HG02642 (cell line): ENCODE measurements around the gene NOP58.
"Not testable (repeated sequence)": the region's sequence is repeated elsewhere in the genome, so short reads cannot be mapped to it uniquely, and the experiment has no call there.

ENCODE experiments used
- ATAC-seq: cut with Tn5 transposase; IDR thresholded peaks from one replicate; pipeline ENCODE4 v1.9.1; 2021; ENCODE audit warnings: mild to moderate bottlenecking; ENCODE audit not compliant: unreplicated experiment, poor library complexity

The NOP58 gene, protein sequence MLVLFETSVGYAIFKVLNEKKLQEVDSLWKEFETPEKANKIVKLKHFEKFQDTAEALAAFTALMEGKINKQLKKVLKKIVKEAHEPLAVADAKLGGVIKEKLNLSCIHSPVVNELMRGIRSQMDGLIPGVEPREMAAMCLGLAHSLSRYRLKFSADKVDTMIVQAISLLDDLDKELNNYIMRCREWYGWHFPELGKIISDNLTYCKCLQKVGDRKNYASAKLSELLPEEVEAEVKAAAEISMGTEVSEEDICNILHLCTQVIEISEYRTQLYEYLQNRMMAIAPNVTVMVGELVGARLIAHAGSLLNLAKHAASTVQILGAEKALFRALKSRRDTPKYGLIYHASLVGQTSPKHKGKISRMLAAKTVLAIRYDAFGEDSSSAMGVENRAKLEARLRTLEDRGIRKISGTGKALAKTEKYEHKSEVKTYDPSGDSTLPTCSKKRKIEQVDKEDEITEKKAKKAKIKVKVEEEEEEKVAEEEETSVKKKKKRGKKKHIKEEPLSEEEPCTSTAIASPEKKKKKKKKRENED

DNA sequence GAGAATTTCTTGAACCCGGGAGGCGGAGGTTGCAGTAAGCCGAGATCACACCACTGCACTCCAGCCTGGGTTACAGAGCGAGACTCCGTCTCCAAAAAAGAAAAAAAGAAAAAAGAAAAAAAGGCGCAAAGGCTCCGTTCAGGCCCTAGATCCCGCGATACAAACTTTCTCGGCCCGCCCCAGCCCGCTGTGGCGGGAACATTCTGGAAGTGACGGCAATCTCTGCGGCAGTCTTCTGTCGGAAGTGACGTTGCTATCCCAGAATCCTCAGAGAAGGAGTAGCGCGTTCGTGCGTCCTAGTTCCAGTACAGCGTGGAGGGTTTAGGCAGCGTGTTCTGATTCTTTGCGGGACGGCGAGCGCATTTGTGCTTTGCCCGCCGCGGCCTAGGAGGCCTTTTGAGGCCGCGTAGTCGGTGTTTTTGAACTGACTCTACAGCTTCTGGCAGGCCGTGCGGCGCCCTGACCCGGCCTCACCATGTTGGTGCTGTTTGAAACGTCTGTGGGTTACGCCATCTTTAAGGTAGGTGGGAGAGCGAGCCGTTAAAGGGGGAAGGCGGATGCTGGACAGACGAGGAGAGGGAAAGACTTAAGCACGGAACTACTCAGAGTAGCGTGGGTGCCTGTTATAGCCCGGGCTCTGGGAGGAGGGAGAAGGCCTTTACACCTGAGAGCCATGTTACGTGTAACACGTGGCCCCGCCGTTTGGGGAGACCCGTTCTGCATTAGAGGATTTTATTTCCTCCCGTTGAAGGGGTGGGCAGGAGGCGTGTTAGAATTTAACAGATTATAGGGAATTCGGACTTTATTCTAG, at the start of gene NOP58:
TSS of gene NOP58 (plus strand) at position 297 of the 811 bp plus-strand sequence. CDS start at position 476, 179 bp downstream.
- peak; percentile 93 for ATAC-seq

DNA sequence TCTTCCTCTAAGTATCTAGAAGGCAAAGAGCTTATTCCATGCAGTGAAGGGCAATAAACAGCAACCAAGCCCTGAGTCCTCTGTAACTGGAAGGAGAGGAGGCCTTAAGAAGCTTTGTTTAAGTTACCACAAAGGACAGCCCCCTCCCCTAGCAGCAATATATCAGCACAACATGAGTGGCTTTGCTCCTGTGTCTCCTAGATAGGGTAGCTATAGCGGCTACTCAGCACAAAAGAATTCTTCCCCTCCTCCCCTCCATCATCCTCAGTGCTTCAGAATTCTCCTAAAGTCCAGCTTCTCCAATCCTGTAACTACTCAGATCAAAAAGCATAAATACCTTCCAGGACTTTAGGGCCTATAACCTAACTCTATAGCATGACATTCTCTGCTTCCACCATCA, 43.7 kb upstream of the NOP58 start:
- ATAC-seq: no peak

DNA sequence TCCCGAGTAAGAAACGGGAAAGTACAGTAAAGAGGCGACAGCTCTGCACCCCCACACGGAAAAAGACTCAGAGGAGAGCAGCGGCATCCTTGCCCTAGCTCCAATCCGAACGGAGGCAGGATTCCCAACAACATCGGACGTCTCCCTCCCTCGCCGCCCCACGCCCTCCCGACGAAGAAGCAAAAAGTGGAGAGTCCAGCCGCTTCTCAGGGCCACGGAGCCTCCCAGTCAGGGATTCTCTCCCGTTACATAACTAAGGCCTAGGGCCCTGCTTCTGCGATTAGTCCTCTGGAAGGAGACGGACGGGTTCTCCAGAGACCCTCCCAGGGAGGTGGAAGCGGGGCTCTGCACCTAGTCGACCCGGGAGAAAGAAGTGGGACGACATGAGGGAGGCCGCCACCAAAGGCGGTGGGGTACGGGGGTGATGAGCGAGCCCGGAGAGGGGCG, 27.8 kb upstream of the NOP58 start:
- peak; percentile 42 for ATAC-seq

DNA sequence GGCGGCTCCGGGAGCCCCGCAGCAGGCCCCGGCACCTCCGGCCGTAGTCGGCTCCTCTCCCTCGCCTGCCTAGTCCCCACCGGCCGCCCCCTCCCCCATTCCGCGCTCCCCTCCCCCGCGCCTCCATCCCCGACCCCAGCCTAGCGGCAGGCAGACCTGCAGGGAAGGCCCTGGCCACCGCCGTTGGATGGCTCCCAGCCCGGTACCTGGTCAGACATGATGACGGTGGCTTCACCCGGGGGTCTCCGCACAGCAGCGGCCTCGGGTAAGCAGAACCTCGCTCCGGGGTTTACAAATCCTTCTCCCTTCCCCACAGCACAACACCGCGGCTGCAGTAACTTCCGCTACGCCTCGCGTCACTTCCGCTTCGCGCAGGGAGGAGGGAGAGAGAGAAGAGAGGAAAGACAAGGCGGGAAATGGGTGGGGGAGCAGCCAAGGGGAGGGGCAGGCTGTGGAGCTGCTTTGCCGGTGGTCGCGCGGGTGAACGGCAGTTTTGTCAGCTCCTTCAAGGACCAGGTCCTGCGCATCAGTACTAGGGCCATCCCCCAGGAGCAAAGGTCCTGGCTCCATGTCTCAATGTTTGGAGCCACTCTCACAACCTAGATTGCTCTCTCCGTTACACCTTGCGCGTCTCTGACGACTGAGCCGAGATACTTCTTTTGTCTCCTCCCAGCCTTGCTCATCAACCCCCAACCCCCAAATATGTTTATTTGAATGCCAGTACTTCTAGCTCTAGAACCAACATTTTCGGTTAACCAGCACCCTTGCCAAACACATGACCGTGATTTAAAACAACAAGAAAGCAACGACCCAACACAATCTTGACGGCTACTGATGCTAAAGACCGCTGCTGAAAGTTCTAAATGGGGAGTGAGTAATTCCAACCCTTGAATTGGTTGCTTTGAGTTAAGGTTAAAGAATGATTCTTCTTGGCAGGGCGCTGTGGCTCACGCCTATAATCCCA, 27.0 kb upstream of the NOP58 start, which contains the start of gene SUMO1:
TSS of gene SUMO1 (minus strand) at position 364 of the 964 bp plus-strand sequence. CDS start at position 218, 146 bp downstream.
- peak; percentile 98 for ATAC-seq

DNA sequence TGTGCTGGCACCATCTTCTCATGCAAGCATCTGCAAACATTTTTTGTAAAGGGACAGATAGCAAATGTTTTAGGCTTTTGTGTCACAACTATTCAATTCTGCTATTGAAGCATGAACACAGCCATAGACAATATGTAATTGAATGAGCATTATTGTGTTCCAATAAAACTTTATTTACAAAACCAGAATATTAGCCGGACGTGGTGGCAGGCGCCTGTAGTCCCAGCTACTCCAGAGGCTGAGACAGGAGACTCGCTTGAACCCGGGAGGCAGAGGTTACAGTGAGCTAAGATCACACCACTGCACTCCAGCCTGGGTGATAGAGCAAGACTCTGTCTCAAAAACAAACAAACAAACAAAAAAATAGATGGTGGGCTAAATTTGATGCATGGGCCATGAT, 17.9 kb upstream of the NOP58 start:
- ATAC-seq: not testable (repeated sequence)

DNA sequence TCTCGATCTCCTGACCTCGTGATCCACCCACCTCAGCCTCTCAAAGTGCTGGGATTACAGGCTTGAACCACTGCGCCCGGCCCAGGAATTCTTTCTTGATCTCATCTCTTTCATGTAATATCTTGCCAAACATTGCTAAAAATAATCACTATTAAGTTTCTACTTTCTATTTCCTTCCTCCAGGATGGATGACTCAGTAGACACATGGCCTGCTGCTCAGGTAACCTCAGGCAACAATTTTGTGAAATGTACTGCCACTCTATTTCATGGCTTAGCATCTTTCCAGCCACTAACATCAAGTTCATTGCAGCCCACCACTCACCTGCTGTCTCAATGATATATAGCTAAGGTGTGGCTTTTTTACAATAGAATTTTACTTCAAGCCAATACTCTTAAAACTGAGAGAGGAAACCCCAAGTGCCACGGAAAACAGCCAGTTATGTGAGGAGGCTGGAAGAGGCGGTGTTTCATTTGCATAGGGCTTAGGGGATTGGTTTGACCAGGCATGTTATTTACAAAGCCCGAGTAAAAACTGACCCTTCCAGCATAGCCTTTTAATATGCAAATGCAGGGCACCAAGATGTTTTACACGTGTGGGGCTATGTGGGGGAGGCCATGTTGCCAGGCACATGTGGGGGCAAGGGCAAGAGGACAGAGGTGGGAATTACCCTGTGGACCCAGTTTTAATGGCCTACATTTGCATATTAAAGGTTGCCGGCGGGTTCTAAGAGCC, 15.9 kb upstream of the NOP58 start:
- no peak for ATAC-seq

DNA sequence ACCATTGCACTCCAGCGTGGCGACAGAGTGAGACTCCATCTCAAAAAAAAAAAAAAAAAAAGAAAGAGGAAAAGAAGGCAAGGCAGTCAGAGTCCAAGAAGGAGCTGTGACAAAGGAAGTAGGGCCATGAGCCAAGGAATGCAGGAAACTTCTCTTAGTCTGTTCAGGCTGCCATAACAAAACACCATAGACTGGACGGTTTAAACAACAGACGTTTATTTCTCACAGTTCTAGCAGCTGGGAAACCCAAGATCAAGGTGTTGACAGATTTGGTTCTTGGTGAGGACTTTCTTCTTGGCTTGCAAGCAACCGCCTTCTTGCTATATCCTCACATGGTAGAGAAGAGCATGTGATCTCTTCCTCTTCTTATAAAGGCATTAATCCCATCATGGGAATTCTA, 14.1 kb upstream of the NOP58 start:
- ATAC-seq: no peak

DNA sequence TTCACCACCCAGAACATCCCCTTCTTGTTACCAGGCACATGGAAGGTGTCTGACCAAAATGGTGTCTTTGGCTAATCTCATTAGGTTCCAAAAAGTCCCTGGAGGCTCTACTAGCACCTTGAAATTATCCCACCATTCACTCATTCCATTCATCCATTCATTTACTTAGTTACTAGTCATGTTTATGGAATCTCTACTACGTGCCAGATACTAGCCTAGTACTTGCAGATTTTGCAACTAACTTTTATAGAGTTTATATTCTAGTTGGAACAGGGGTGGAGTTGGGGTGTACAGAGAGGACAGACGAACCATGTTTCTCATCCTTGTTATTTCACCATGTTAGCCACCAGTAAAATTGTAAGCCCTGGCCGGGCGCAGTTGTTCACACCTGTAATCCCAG, 4.0 kb upstream of the NOP58 start:
- ATAC-seq: no peak

DNA sequence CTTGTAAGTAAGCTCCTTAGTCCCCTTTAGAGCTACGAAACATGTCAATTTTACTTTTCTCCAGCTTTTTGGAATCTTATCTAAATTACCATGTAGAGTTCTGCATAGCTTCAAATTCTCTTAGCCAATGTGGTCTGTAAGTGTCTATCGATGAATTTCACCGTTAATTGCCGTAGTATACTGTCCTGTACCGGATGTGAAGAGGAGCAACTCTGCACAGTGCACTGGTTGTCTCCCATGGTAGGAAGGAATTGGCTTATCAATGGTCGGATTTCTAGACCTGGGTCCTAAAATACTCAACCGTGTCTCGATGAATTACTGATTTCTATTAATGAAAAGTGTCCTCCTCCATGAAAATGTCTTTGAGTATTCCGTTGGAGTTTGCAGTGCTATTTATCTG, 1.9 kb downstream of the NOP58 start:
- no peak for ATAC-seq

DNA sequence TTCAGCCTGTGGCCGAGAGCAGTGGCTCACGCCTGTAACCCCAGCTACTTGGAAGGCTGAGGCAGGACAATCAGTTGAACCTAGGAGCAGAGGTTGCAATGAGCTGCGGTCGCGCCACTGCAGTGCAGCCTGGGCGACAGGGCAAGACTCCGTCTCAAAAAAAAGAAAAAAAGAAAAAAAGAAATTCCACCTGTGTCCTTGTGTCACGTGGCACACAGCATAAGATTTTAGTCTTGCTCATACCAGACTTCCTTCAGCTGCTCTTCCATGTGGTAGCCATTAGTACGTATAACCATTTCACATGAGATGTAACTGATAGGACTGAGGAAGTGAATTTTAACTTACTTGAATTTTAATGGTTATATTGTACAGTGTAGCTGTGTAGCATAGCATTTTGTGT, 4.0 kb downstream of the NOP58 start:
- no peak for ATAC-seq

DNA sequence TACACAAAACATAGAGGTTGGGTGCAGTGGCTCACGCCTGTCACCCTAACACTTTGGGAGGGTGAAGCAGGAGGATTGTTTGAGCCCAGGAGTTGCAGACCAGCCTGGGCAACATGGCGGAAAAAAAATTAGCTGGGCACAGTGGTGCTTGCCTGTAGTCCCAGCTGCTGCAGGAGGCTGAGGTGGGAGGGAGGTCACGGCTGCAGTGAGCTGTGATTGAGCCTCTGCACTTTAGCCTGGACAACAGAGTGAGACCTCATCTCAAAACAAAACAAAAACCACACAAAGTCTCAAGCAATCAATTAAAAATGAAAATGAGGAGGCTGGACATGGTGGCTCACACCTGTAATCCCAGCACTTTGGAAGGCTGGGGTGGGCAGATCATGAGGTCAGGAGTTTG, 4.9 kb downstream of the NOP58 start:
- no peak for ATAC-seq

DNA sequence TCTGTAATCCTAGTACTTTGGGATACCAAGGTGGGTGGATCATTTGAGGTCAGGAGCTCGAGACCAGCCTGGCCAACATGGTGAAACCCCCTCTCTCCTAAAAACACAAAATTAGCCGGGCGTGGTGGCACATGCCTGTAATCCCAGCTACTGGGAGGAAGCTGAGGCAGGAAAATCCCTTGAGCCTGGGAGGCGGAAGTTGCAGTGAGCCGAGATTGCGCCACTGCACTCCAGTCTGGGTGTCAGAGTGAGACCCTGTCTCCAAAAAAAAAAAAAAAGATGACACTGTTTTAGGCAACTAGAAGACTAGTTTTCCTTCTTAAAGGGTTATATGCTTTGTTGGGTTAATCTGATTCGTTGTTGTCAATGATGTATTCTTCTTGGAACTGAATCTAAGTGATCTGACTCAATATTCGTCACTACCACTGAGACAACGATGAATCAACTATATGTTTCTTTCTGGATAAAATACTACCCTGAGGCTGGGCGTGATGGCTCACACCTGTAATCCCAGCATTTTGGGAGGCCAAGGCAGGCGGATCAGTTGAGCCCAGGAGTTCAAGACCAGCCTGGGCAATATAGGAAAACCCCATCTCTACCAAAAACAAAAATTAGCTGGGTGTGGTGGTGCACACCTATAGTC, 10.6 kb downstream of the NOP58 start:
- not testable (repeated sequence) for ATAC-seq

DNA sequence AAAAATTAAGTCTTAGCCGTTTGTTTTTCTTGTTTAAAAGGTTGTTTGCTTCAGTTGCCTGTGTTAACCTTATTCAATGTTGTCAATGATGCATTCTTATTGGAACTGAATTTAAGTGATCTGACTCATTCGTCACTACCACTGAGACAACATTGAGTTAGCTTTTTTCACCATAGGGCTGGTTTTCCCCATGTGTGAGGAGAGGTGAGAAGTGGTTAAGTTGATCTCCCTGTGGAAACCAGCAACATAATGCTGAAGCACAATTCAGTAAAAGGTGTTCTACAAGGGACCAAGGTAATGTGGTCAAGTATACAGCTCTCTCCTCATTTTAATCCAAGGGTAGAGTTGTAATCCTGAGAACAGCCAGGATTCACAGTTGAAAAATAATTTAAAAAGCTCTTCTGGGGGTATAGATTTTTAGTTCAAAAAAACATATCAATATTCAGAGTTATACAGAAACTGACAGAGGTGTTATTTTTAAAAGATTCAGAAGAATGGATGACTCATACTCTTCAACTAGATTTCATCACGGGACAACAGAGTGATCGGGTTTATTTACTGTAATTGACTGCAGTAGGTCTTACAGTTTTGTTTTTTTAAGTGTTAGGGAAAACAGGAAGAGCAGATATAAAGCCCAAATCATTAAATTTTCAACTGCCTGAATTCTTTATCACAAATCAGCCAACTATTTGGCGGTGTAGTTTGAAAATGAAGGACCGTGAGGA, 12.6 kb downstream of the NOP58 start:
- no peak for ATAC-seq

DNA sequence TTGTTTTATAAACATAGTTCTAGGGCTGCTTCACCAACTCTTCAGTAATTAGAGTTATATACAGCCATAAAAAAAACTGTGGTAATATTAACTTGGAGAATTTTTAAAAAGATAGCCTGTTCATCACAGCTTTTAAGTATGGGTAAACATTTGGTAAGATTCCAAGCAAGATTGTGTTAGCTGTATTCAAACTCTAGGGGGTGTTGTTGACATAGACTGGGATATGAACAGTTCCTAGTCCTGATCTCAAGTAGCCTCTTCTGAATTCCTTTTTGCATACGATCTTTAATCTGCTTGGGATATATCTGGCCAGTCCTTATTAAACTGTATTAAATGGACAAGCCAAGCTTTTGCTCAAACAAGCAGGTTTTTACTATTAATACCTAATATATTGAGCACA, 13.4 kb downstream of the NOP58 start:
- no peak for ATAC-seq

DNA sequence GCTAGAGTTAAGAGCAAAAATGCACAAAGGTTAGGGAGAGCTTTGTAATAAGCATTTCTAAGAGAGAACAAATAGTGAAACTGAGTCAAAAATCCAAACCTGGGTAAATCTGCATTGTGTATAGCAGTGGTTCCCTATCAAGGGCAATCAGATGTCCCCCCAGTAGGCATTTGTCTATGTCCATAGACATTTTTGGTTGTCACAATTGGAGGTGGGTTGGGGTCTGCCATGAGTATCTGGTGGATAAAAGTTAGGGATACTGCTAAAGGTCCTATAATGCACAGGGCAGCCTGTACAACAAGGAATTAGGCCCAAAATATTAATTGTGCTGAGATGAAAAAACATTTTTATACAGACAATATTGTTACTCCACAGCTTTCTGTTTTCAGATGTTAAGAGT, 21.0 kb downstream of the NOP58 start:
- no peak for ATAC-seq

DNA sequence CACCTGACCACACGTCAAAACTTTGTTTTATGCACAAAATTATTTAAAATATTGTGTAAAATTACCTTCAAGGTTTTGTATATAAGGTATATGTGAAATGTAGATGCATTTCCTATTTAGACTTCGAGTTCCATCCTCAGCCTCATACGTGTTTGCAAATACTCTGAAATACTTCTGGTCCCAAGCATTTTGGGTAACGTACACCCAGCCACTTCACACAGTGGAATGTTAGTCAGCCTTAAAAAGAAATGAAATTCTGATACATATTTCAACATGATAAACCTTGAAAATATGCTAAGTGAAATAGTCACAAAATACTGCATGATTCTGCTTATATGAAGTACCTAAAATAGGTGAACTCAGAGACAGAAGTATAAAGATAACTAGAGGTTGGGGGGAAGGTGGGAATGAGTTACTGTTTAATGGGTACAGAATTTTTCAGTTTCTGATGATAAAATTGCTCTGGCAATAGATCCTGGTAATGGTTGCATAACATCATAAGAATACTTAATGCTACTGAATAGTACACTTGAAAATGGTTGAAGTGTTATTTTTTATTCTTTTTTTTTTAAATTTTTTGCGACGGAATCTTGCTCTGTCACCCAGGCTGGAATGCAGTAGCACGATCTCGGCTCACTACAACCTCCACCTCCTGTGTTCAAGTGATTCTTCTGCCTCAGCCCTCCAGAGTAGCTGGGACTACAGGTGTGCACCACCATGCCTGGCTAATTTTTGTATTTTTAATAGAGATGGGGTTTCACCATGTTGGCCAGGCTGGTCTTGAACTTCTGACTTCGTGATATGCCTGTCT, 24.0 kb downstream of the NOP58 start:
- ATAC-seq: no peak

DNA sequence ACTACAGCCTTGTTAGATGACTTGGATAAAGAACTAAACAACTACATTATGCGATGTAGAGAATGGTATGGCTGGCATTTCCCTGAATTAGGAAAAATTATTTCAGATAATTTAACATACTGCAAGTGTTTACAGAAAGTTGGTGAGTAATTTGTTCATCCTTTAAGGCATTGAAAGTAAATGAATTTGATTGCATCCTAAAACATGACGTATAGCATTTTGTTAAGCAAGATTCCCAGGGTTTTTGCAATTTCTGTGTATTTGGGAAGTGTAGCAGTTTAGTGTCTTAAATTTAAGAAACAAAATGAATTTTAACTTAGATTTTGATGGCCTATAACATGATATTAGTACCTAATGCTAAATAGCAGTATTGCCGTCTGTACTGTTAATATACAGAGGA, 24.8 kb downstream of the NOP58 start:
- no peak for ATAC-seq
